GM18907 (cell line): ENCODE results near the gene CFAP73.
"Not testable (repeated sequence)": the region's sequence is repeated elsewhere in the genome, so short reads cannot be mapped to it uniquely, and the experiment has no call there.

Experiments used
- ATAC-seq: cut with Tn5 transposase; IDR thresholded peaks from one replicate; pipeline ENCODE4 v1.9.1; 2021; ENCODE audit warnings: mild to moderate bottlenecking, moderate library complexity; ENCODE audit not compliant: unreplicated experiment

Gene CFAP73

DNA sequence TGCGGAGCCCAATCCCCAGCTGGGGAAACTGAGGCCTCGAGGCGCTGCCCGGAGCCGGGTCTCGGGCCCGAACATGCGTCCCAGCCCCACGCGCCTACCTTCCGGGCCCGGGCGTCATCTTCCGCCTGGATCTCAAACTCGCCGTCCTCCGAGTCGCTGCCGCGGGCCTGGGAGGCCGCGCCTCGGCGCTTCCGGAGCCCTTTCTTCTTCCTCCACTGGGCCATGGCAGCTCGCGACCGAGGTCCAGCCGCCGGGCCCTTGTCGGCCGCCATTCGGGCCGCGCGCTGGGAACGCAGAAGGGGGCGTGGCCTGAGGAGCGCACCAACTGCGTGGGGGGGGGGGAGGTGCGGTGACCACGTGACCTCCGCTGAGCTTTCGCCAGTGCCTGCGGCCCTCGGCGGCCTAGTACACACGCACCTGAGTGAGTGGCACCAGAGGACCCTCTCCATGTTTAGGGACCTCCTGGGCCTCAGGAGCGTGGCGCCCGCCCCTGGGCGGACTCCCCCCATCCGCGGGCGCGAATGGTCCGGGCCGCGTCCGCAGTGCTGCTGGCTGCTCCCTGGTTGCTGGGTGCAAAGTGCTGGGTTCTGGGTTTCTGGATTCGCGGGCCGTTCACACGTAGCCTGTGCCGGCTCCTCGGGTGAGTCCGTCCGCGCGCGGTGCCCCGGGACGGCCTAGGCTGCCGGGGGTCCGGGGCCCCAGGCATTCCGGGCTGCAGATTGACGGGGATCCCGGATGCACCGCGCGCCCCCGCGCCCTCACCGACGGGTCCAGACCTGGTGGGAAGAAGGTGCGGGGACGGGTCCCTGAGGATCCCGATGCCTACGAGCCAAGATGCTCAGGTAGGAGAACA lies 35.9 kb downstream of the CFAP73 start, which contains the start of the genes DDX54 and RITA1:
TSS of gene DDX54 (minus strand) at position 299 of the 853 bp plus-strand sequence. CDS start at position 272, 27 bp downstream.
TSS of gene RITA1 (plus strand) at position 542 of the 853 bp plus-strand sequence. CDS start 1,026 bp downstream, outside the sequence.
- peak; percentile 54 for ATAC-seq

DNA sequence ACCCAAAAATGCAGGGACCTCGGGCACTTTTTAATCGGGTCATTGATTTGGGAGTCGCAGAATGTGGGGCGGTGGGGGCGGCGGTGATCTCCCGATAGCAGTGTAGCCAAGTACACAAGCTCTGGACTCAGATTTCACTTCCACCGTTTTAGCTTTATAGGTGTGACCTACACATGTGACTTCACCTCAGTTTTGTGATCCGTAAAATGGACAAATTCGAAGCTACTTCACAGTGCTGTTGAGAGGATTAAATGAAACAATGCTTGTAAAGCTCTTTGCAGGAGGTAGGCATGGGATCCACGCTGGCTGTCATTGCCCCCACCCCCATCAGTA lies 36.5 kb downstream of the CFAP73 start:
- ATAC-seq = no peak

DNA sequence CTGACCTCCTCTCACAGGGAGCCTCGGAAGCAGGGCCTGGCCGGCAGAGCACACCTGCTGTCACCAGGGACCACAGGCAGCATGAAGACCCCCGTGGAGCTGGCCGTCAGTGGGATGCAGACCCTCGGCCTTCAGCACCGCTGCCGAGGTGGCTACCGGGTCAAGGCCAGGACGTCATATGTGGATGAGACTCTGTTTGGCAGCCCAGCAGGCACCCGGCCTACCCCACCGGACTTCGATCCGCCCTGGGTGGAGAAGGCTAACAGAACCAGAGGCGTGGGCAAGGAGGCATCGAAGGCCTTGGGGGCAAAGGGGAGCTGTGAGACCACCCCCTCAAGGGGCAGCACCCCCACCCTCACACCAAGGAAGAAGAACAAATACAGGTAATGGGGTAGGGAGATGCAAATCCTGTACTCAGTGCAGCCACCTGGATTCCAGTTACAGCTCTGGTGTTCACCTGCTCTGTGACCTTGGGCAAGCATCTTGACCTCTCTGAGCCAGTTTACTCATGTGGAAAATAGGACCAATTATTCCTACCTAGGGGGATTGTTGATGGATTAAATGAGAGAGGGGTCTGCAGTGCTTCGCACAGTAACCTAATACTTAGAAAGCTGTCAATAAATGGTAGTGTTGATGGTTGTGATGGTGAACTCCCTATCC lies 37.3 kb downstream of the CFAP73 start:
- ATAC-seq = no peak

DNA sequence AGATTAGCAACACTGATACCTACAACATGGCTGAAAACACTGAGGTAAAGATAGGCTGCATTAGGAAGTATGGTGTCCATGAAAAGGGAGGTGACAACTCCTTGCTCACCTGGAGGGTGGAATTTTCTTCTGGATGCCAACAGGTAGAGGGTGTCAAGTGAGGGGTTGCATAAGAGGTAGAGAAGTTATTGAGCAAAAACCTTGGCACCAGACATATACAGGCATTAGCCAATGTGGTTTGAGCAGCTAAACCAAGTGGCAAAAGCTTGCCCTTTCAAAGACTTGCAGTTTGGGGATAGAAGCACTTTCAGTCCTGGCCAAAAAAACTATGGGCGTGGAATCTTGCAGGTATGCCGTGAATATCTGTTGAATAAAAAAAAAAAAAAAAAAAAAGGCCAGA lies 39.8 kb downstream of the CFAP73 start:
- no peak for ATAC-seq

DNA sequence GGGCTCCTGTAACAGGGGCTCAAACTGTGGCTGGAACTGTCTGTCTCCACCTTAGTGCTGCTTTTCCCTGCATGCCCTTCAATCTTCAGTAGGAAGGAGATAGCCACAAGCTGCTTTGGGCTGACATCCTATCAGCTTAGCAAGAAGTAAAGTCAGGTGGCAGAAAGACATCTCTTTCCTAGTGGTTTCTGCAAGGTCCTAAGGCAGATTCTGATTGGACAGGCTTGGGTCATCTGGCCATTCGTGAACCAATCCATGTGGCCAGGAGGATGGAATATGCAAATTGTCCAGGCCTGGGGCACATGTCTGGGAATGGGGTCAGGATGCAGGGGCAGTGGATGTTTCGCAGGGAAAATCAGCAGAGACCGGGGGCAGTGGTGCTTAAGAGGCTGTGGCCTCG lies 41.2 kb downstream of the CFAP73 start:
- ATAC-seq = no peak

DNA sequence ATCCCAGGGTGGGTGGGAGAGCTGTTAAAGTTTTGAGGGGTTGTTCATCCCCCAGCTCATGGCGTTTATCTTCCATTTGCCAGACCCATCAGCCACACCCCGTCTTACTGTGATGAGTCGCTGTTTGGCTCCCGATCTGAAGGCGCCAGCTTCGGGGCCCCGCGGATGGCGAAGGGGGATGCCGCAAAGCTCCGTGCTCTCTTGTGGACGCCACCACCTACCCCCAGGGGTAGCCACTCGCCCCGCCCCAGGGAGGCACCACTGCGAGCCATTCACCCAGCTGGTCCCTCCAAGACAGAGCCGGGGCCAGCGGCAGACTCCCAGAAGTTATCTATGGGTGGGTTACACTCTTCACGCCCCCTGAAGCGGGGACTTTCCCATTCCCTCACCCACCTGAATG lies 41.7 kb downstream of the CFAP73 start:
- ATAC-seq = no peak

DNA sequence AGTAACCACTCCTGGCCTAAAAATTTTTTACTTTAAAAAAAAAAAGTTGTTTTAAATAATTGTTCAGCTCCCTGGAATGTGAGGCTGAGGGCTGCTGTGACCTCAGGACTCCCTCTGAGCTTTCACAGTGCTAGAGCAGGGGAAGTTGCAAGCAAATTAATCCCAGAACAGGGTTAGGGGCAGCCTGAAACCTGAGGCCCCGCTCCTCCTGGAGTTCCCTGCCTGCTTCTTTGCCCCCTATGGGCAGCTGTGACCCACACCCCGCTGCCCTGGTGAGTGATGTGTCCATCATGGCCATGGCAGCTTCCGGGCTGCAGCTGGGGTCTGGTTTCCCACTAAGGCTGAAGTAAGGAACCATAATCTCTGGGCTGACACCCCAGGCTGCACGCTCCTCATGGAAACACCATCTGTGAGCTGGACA lies 45.5 kb downstream of the CFAP73 start:
- no peak for ATAC-seq

DNA sequence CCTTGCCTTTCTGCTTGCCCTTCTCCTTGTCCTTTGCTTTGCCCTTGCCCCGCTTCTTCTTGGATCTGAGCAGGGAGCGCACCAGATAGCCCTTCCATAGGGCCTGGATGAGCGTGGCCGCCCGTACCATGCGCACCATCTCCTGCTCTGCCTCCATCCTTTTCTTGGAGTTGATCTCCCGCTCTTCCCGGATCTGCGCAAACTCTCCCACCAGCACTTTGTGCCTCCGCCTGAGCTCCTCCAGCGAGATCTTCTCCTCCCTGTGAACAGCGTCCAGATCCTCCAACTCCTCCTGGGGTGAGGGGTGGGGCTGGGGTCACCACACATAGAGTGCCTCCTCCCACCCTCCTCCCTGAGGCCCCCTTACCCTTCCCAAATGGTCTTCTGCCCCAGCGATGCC lies 46.1 kb downstream of the CFAP73 start:
- no peak for ATAC-seq

DNA sequence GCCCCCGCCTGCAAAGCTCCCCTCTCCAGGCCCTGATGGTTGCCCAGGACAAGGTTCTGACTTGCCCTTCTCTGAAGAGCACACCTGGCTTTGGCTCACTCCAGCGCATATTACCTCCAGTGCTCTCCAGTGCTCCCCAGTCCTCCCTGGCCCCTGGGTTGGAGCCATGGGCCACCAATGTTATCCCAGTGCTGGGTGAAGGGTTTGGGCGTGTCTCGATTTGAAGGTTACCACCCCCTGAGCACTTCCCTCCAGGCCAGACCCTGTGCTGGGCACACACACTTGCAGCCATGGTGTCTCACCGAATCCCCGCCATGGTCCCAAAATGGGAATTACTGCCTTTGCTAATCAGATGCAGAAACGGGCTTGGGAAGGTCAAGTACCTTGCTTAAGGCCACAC lies 47.1 kb downstream of the CFAP73 start:
- no peak for ATAC-seq

DNA sequence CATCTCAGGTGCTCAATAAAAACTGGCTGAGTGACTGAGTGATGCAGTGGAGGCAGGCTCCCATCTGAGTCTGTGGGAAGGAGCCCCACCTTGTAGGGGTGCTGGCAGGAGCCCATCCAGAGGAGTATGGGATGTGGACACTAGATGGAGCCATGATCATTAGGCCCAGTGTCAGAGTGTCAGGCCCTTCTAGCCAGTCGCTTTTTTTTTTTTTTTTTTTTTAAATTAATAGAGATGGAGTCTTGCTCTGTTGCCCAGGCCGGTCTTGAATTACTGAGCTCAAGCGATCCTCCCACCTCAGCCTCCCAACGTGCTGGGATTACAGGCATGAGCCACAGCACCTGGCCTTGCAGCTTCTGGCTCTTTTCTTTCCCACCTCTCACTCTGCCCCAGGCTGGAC lies 47.5 kb downstream of the CFAP73 start:
- ATAC-seq = peak; percentile 70

DNA sequence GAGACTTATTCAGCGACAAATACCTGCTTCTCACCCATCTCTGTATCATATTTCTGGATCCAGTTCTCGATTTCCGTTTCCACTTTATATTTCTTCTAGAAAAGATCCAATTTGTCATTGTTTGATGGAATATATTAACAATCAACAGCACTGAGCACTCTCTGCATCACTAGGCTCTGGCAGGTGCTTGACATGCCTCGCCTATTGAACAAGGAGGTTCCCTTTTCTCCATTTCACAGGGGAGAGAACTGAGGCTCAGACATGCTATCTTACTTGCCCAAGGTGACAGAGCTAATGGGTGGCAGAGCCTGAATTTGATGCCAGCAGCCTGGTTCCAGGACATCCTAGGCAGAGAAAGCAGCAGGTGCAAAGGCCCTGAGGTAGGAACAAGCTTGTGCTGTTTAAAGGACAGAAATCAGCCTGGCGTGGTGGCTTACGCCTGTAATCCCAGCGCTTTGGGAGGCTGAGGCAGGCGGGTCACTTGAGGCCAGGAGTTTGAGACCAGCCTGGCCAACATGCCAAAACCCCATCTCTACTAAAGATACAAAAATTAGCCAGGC lies 48.1 kb downstream of the CFAP73 start:
- ATAC-seq = no peak

DNA sequence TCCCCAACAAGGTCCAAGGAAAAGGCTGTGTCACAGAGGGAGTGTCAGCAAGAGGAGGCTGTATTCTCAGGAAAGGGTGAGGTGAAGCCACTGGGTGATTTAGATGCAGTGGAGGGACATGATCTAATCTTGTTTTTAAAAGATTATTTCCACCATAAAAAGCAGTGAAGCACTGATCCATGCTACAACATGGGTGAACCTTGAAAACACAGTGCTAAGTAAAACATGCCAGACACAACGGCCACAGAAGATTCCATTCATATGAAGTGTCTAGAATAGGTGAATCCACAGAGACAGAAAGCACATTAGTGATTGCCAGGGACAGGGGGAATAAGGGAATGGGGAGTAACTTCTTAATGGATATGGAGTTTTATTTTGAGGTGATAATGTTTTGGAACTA lies 48.8 kb downstream of the CFAP73 start:
- no peak for ATAC-seq

DNA sequence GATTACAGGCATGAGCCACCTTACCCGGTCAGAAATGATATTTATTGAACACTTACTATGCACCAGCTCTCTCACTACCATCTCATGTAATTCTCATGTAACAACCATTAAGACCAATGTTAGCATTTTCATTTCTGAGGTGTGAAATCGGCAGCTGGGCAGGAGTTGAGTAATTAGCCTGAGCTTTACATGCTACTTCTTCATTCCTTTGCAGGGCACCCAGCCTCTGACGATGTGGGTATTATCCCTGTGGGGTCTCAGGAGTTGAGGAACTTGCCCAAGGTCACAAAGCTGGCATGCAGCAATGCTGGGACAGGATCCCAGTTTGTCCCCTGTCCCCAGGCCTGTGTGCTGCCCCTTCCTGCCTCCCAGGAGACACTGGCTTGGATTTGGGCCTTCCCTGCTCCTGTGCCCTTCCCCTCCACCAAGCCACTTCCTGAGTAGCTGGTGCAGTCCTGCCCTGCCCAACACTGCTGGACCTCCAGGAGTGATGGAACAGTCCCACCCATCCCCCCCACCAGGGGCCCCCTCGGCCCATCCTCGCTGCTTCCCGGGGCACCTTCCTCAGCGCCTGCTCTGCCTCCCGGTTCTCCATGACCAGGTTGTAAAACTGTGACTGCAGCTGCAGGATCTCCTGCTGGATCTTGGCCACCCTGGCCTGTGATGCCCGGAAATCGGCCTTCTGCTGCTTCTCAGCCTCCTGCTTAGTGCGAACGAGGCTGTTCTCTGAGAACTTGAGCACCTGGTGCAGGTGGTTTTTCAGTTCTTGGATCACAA lies 50.7 kb downstream of the CFAP73 start:
- ATAC-seq = no peak

DNA sequence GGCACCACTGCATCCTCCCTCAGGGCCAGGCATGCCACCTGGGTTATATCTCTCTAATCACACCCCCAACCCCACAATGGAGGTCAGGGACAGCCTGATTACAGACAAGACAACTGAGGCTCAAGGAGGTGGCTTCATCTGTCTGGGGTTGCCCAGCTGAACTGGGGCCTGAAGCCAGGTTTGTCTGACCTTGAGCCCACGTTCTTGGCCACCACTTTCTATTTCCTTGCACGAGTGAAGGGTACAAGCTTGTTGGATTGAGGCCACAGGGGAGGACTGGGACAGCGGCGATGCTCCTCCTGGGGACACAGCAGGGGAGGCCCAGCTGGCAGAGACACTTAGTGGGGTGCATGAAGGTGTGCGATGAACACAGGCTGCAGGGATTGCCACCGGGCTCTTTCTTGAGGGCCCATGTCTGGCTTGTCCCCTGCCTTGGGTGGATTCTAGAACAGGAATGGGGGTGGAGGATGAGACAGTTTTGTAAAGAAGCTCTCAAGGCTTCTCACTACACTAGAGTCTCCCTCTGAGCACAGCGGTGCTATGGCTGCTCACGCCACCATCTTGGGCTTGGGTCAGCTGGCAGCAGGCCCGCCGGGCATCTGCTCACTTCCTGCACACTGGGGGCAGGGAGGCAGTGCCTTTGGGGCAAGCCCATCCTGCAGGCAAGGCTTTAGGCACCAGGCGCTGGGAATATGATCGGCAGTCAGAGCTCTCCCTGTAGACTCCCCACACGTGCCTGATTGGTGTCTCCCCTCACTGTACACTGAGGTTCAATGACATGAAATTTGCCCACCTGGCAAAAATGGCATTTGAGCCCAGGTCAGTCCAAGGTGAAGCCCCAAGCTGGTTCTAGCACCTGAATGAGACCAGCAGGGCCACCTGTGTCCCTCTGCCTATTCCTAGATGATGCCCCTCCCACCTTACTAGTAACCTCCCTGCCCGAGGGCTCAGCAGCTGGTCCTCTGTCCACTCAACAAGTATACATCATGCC lies 52.0 kb downstream of the CFAP73 start:
- no peak for ATAC-seq

DNA sequence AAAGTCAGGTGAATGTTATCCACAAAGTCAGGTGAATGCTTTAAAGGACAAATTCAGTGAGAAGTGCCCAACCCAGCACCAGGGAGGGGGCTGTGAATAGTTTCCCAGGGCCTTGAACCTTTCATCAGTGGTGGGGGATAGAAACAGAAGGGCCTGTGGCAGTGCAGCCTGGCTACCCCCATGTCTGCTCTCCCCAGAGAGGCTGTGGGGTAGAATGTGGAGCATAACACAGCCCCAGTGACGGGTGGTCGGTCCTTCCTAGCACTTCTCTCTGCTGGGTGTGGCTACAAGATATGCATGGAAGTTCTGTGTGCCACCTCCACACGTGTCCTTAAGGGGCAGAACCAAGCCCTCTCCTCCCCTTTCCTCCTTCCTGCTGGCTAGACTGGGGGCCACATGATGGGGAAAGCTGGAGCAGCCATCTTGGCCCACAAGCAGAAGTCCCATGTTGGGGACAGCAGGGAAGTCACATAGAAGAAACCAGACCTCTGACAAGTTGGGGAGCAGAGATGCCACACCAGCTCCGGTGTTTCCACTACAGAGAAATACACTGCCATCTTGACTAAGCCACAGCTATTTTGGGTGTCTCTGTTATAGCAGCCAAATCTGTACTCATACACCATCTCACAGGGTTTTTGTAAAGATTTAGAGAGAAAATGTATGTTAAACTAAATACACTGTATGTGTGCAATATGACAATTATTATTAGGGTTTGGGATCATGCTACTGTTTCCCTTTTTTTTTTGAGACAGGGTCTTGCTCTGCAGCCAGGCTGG lies 53.0 kb downstream of the CFAP73 start:
- no peak for ATAC-seq

DNA sequence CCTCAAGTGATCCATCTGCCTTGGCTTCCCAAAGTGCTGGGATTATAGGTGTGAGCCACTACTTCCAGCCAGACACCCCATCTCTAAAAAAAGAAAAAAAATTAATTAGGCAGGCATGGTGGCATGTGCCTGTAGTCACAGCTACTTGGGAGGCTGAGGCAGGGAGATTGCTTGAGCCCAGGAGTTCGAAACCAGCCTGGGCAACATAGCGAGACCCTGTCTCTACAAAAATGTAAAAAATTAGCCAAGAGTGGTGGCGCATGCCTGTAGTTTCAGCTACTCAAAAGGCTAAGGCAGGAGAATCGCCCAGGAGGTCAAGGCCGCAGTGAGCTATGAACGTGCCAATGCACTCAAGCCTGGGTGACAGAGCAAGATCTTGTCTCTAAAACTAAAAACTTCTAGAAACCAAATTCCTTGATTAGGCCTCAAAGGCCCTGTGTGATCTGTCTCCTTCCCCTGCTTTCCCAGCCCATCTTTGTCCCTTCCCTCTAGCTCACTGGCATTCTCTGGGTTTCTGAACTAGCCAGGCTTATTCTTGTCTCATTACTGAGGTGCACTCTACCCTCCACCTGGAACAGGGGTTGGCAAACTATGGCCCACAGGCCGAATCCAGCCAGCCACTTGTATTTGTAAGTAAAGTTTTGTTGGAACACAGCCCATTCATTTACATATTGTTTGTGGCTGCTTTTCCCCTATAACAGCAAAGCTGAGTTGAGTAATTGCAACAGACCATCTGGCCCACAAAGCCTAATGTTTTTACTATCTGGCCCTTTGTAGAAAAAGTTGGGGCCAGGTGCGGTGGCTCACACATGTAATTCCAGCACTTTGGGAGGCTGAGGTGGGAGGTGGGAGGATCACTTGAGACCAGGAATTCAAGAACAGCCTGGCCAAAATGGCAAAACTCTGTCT lies 54.6 kb downstream of the CFAP73 start:
- no peak for ATAC-seq

DNA sequence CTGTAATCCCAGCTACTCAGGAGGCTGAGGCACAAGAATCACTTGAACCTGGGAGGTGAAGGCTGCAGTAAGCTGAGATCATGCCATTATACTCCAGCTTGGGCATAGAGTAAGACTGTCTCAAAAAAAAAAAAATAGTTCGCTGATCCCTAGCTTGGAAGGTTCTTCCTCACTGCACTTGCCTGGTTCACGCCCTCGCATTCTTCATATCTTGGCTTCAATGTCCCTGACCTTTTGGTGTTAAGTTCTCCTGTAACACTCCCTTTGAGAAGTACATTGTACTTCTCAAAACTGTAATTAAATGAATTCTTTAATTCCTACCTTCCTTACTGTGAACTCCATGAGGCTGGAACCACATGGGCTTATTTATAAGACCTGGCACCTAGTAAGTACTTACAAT lies 55.3 kb downstream of the CFAP73 start:
- ATAC-seq = no peak

DNA sequence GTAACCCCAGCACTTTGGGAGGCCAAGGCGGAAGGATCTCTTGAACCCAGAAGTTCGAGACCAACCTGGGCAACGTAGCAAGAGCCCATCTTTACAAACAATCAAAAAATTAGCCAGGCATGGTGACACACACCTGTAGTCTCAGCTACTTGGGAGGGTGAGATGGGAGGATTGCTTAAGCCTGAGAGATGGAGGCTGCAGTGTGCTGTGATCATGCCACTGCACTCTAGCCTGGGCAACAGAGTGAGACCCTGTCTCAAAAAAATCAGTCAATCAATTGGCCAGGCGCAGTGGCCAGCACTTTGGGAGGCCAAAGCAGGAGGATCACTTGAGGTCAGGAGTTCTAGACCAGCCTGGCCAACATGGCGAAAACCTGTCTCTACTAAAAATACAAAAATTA lies 57.3 kb downstream of the CFAP73 start:
- not testable (repeated sequence) for ATAC-seq
